Measurements from ENCODE around the gene HOXB5.
A peak's percentile ranks its signal among the peaks of the same experiment; 100 is the strongest.

Gene HOXB5

GRCh38 chr17:48546924-48547807 lies 46.4 kb downstream of the HOXB5 start:
- DNase-seq (ENCODE audit: low spot score) = no peak

GRCh38 chr17:48546137-48546923 lies 47.2 kb downstream of the HOXB5 start:
- DNase-seq (ENCODE audit: low spot score) = no peak

GRCh38 chr17:48545539-48545938 lies 48.0 kb downstream of the HOXB5 start:
- no peak for DNase-seq (ENCODE audit: low spot score)

GRCh38 chr17:48545022-48545375 lies 48.6 kb downstream of the HOXB5 start, which contains the start of gene HOXB2:
Gene HOXB2, minus strand, starts transcription at chr17:48545109. Its CDS starts 198 bp downstream, at chr17:48544911.
- no peak for DNase-seq (ENCODE audit: low spot score)

GRCh38 chr17:48544349-48545021 lies 49.1 kb downstream of the HOXB5 start:
- DNase-seq (ENCODE audit: low spot score) = peak; percentile 42

GRCh38 chr17:48543854-48544348 lies 49.7 kb downstream of the HOXB5 start:
- DNase-seq (ENCODE audit: low spot score) = no peak

- DNase-seq (ENCODE audit: low spot score) = peak; percentile 63
These were observed 50.3 kb downstream of the HOXB5 start for GRCh38 chr17:48543107-48543853.

- no peak for DNase-seq (ENCODE audit: low spot score)
These were observed 50.9 kb downstream of the HOXB5 start for GRCh38 chr17:48542698-48543106.

- DNase-seq (ENCODE audit: low spot score) = no peak
These were observed 51.4 kb downstream of the HOXB5 start for GRCh38 chr17:48542114-48542656.

GRCh38 chr17:48541577-48542113 lies 51.9 kb downstream of the HOXB5 start:
- peak; percentile 50 for DNase-seq (ENCODE audit: low spot score)
